ENCODE measurements around the gene APOBEC3G.

- no peak for TF ChIP-seq CTCF (IDR thresholded peaks at IDR 0.05; ENCODE audit: low read length)
- no peak for TF ChIP-seq EZH2 (IDR thresholded peaks at IDR 0.05; ENCODE audit: borderline replicate concordance, low read length)
Observed at GRCh38 chr22:39110631-39111561, 33.8 kb downstream of the APOBEC3G start.
